H1 (cell line): Measurements from ENCODE around the gene PRKCZ.

Source experiments
- EP300 ChIP-seq, 2 experiments: IDR thresholded peaks; 1 replicate in 1 of 2; 2 replicates in 1 of 2; pipeline ENCODE4 v1.6.1; 2011 to 2012; ENCODE audit warnings: low read depth in 2 of 2, low read length in 2 of 2, mild to moderate bottlenecking in 2 of 2, borderline replicate concordance in 1 of 2, inconsistent platforms in 1 of 2, moderate library complexity in 1 of 2
- TCF12 ChIP-seq: IDR thresholded peaks from 2 replicates; pipeline ENCODE4 v1.6.1; 2011; ENCODE audit warnings: low read depth, mild to moderate bottlenecking, low read length
- TF ChIP-seq, protein P1 (sequence below), 3 experiments: IDR thresholded peaks; 1 replicate in 2 of 3; 2 replicates in 1 of 3; pipeline versions ENCODE4 v1.5.1 to v1.6.1; 2011; ENCODE audit warnings: low read length in 3 of 3, mild to moderate bottlenecking in 3 of 3, inconsistent platforms in 2 of 3, low read depth in 1 of 3, moderate library complexity in 1 of 3; ENCODE audit not compliant: insufficient read depth in 1 of 3; ENCODE audit errors: control extremely low read depth in 1 of 3

GRCh38 chr1:2210786-2211185 is 160.6 kb downstream of the PRKCZ start:
- no peak for TF ChIP-seq EP300 (IDR thresholded peaks at IDR 0.05; ENCODE audit: borderline replicate concordance in 1 of 2, low read depth in 2 of 2, low read length in 2 of 2)
- TF ChIP-seq, protein P1, sequence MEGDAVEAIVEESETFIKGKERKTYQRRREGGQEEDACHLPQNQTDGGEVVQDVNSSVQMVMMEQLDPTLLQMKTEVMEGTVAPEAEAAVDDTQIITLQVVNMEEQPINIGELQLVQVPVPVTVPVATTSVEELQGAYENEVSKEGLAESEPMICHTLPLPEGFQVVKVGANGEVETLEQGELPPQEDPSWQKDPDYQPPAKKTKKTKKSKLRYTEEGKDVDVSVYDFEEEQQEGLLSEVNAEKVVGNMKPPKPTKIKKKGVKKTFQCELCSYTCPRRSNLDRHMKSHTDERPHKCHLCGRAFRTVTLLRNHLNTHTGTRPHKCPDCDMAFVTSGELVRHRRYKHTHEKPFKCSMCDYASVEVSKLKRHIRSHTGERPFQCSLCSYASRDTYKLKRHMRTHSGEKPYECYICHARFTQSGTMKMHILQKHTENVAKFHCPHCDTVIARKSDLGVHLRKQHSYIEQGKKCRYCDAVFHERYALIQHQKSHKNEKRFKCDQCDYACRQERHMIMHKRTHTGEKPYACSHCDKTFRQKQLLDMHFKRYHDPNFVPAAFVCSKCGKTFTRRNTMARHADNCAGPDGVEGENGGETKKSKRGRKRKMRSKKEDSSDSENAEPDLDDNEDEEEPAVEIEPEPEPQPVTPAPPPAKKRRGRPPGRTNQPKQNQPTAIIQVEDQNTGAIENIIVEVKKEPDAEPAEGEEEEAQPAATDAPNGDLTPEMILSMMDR (IDR thresholded peaks at IDR 0.05; ENCODE audit: control extremely low read depth in 1 of 3, insufficient read depth in 1 of 3, low read depth in 1 of 3, low read length in 3 of 3), result no peak
- TF ChIP-seq TCF12, result no peak
